ENCODE results near the gene GPR152.
A peak's percentile ranks its signal among the peaks of the same experiment; 100 is the strongest.
"Not testable (repeated sequence)": the region's sequence is repeated elsewhere in the genome, so short reads cannot be mapped to it uniquely, and the experiment has no call there.

Gene GPR152

GRCh38 chr11:67406969-67407687 is 45.4 kb downstream of the GPR152 start:
- no peak for DNase-seq (ENCODE audit: low read depth)
- no peak for TF ChIP-seq CTCF (conservative IDR thresholded peaks at IDR 0.05; ENCODE audit: control insufficient read depth, insufficient read depth, low read depth, low read length)
- H3K4me3 ChIP-seq (ENCODE audit: control insufficient read depth, low read depth, low read length): no peak overlapping the region

GRCh38 chr11:67406420-67406968 is 46.0 kb downstream of the GPR152 start:
- no peak for DNase-seq (ENCODE audit: low read depth)
- TF ChIP-seq CTCF (conservative IDR thresholded peaks at IDR 0.05; ENCODE audit: control insufficient read depth, insufficient read depth, low read depth, low read length): no peak
- H3K4me3 ChIP-seq (ENCODE audit: control insufficient read depth, low read depth, low read length): no peak overlapping the region

- no peak for DNase-seq (ENCODE audit: low read depth)
- no peak for TF ChIP-seq CTCF (conservative IDR thresholded peaks at IDR 0.05; ENCODE audit: control insufficient read depth, insufficient read depth, low read depth, low read length)
- no peak overlapping the region for H3K4me3 ChIP-seq (ENCODE audit: control insufficient read depth, low read depth, low read length)
Measured at GRCh38 chr11:67405688-67406339, 46.7 kb downstream of the GPR152 start.

- DNase-seq (ENCODE audit: low read depth): no peak
- TF ChIP-seq CTCF (conservative IDR thresholded peaks at IDR 0.05; ENCODE audit: control insufficient read depth, insufficient read depth, low read depth, low read length): no peak
- no peak overlapping the region for H3K4me3 ChIP-seq (ENCODE audit: control insufficient read depth, low read depth, low read length)
Measured at GRCh38 chr11:67405196-67405567, 47.3 kb downstream of the GPR152 start.

GRCh38 chr11:67404515-67405195 is 47.9 kb downstream of the GPR152 start:
- no peak for DNase-seq (ENCODE audit: low read depth)
- no peak for TF ChIP-seq CTCF (conservative IDR thresholded peaks at IDR 0.05; ENCODE audit: control insufficient read depth, insufficient read depth, low read depth, low read length)
- H3K4me3 ChIP-seq (ENCODE audit: control insufficient read depth, low read depth, low read length): no peak overlapping the region

GRCh38 chr11:67403085-67403484 is 49.4 kb downstream of the GPR152 start:
- H3K4me3 ChIP-seq (ENCODE audit: control insufficient read depth, low read depth, low read length); DNase-seq (ENCODE audit: low read depth): not testable (repeated sequence)

GRCh38 chr11:67402192-67402839 is 50.2 kb downstream of the GPR152 start:
- peak overlapping the region; percentile 25 for H3K4me3 ChIP-seq (ENCODE audit: control insufficient read depth, low read depth, low read length)
- DNase-seq (ENCODE audit: low read depth): not testable (repeated sequence)
